Measurements from ENCODE around the gene GALM.

DNA sequence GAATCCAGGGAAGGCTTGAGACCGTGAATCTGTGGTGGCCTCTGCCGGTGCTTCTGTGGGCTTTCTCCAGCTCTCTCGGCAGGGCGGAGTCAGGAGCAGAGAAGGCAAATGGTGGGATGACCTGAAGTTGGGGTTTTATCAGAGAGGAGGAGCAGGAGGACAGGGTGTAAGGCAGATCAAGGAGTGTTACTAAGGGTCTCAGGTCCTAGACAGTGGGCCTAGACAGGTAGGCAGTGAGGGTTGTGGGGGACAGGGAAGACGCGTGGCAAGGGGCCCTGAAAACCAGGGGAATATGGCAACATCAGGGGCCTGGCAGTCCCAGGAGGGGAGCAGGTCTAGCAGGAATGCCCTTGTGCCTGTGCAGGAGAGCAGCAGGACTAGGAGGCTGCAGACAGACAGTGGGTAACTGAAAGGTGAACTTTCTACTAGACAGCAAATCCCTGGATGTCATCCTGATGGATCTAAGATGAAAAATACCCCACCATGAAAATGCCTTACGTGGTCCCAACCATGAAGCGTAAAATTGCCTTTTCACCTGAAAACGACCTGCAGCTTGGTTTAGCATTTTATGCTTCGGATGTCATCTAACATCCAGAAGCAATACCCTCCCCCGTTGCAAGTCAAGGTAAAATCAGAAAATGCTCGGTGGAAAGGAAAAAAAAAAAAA lies 43.1 kb downstream of the GALM start:
- TF ChIP-seq ZBTB8A (CRISPR knock-in tag; IDR thresholded peaks at IDR 0.05; ENCODE audit: borderline replicate concordance, low read depth) (no peak), SMAD1 (CRISPR knock-in tag; IDR thresholded peaks at IDR 0.05; ENCODE audit: borderline replicate concordance, low read depth) (no peak)
- TF ChIP-seq, protein P1, sequence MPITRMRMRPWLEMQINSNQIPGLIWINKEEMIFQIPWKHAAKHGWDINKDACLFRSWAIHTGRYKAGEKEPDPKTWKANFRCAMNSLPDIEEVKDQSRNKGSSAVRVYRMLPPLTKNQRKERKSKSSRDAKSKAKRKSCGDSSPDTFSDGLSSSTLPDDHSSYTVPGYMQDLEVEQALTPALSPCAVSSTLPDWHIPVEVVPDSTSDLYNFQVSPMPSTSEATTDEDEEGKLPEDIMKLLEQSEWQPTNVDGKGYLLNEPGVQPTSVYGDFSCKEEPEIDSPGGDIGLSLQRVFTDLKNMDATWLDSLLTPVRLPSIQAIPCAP (CRISPR knock-in tag; IDR thresholded peaks at IDR 0.05; ENCODE audit: low read depth) = no peak
- TF ChIP-seq, protein P2, sequence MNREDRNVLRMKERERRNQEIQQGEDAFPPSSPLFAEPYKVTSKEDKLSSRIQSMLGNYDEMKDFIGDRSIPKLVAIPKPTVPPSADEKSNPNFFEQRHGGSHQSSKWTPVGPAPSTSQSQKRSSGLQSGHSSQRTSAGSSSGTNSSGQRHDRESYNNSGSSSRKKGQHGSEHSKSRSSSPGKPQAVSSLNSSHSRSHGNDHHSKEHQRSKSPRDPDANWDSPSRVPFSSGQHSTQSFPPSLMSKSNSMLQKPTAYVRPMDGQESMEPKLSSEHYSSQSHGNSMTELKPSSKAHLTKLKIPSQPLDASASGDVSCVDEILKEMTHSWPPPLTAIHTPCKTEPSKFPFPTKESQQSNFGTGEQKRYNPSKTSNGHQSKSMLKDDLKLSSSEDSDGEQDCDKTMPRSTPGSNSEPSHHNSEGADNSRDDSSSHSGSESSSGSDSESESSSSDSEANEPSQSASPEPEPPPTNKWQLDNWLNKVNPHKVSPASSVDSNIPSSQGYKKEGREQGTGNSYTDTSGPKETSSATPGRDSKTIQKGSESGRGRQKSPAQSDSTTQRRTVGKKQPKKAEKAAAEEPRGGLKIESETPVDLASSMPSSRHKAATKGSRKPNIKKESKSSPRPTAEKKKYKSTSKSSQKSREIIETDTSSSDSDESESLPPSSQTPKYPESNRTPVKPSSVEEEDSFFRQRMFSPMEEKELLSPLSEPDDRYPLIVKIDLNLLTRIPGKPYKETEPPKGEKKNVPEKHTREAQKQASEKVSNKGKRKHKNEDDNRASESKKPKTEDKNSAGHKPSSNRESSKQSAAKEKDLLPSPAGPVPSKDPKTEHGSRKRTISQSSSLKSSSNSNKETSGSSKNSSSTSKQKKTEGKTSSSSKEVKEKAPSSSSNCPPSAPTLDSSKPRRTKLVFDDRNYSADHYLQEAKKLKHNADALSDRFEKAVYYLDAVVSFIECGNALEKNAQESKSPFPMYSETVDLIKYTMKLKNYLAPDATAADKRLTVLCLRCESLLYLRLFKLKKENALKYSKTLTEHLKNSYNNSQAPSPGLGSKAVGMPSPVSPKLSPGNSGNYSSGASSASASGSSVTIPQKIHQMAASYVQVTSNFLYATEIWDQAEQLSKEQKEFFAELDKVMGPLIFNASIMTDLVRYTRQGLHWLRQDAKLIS (CRISPR knock-in tag; IDR thresholded peaks at IDR 0.05) = no peak

Measured in HepG2 (cell line).